Activated CD8-positive, alpha-beta memory T cell treated with anti-CD3 and anti-CD28 coated beads, Interleukin-2, amount 50 U/mL, for 48 hours (primary cell): Measurements from ENCODE around the gene CASK.
"Not testable (repeated sequence)": the region's sequence is repeated elsewhere in the genome, so short reads cannot be mapped to it uniquely, and the experiment has no call there.

Source experiments
- DNase-seq: peaks from one replicate; pipeline ENCODE4 v3.0.0-alpha.2; 2020

CASK gene

GRCh38 chrX:41684138-41684537, 239.2 kb downstream of the CASK start:
- no peak for DNase-seq

- no peak for DNase-seq
Observed at GRCh38 chrX:41677183-41678060, 245.9 kb downstream of the CASK start.

- not testable (repeated sequence) for DNase-seq
Observed at GRCh38 chrX:41676361-41676760, 247.0 kb downstream of the CASK start.

GRCh38 chrX:41672643-41673042, 250.7 kb downstream of the CASK start:
- no peak for DNase-seq

GRCh38 chrX:41671082-41671481, 252.3 kb downstream of the CASK start:
- DNase-seq: no peak

- no peak for DNase-seq
Observed at GRCh38 chrX:41670112-41670511, 253.2 kb downstream of the CASK start.

GRCh38 chrX:41667631-41668030, 255.7 kb downstream of the CASK start:
- no peak for DNase-seq

- DNase-seq: no peak
Observed at GRCh38 chrX:41666251-41666650, 257.1 kb downstream of the CASK start.

GRCh38 chrX:41665686-41666085, 257.7 kb downstream of the CASK start:
- DNase-seq: no peak

GRCh38 chrX:41664908-41665307, 258.4 kb downstream of the CASK start:
- DNase-seq: no peak

GRCh38 chrX:41664375-41664901, 258.9 kb downstream of the CASK start:
- no peak for DNase-seq

- DNase-seq: no peak
Observed at GRCh38 chrX:41661366-41662095, 261.8 kb downstream of the CASK start.

GRCh38 chrX:41655631-41656030, 267.7 kb downstream of the CASK start:
- DNase-seq: no peak

- DNase-seq: no peak
Observed at GRCh38 chrX:41655101-41655500, 268.3 kb downstream of the CASK start.

- DNase-seq: no peak
Observed at GRCh38 chrX:41653125-41653524, 270.2 kb downstream of the CASK start.

GRCh38 chrX:41646201-41646600, 277.2 kb downstream of the CASK start:
- not testable (repeated sequence) for DNase-seq

GRCh38 chrX:41634284-41634683, 289.1 kb downstream of the CASK start:
- DNase-seq: no peak

- DNase-seq: no peak
Observed at GRCh38 chrX:41630091-41630490, 293.3 kb downstream of the CASK start.

- DNase-seq: no peak
Observed at GRCh38 chrX:41629539-41629938, 293.8 kb downstream of the CASK start.

- DNase-seq: no peak
Observed at GRCh38 chrX:41621222-41621723, 302.1 kb downstream of the CASK start.

- DNase-seq: no peak
Observed at GRCh38 chrX:41619221-41619620, 304.1 kb downstream of the CASK start.

- no peak for DNase-seq
Observed at GRCh38 chrX:41616935-41617334, 306.4 kb downstream of the CASK start.

GRCh38 chrX:41616255-41616654, 307.1 kb downstream of the CASK start:
- DNase-seq: no peak

GRCh38 chrX:41608244-41608643, 315.1 kb downstream of the CASK start:
- no peak for DNase-seq
